Nephron progenitor cell (in vitro differentiated cells): ENCODE measurements around the gene KCNMA1.

ENCODE experiments used
- DNase-seq: peaks from one replicate; pipeline ENCODE4 v3.0.0; 2021
- H3K27ac Mint-ChIP-seq: 2 replicates; pipeline ENCODE4 v1.8.0; 2021; ENCODE audit warnings: mild to moderate bottlenecking, moderate library complexity, mixed read lengths
- H3K27me3 Mint-ChIP-seq: 2 replicates; pipeline ENCODE4 v1.8.0; 2021; ENCODE audit warnings: mild to moderate bottlenecking, low read depth, mixed read lengths; ENCODE audit not compliant: poor library complexity
- H3K36me3 Mint-ChIP-seq: 2 replicates; pipeline ENCODE4 v1.8.0; 2021; ENCODE audit warnings: low read depth, mixed read lengths
- H3K4me1 Mint-ChIP-seq: 2 replicates; pipeline ENCODE4 v1.8.0; 2021; ENCODE audit warnings: mixed read lengths
- H3K4me3 Mint-ChIP-seq: 2 replicates; pipeline ENCODE4 v1.8.0; 2021; ENCODE audit warnings: mild to moderate bottlenecking, moderate library complexity, mixed read lengths
- H3K9me3 Mint-ChIP-seq: 2 replicates; pipeline ENCODE4 v1.8.0; 2021; ENCODE audit warnings: mild to moderate bottlenecking, moderate library complexity, mixed read lengths
- CTCF ChIP-seq: fragments of 200-600 bp; sonication (generic); IDR thresholded peaks from 2 replicates; pipeline ENCODE4 v1.5.0; 2021; ENCODE audit warnings: antibody characterized with exemption

The KCNMA1 gene

GRCh38 chr10:77598606-77599005 lies 39.0 kb downstream of the KCNMA1 start:
- no peak for TF ChIP-seq CTCF
- Mint-ChIP-seq H3K36me3 (no peaks in the 10 kb centered on the region), H3K4me1 (peaks cover 23% of the 10 kb centered on the region), H3K27ac (no peak overlapping the region), H3K27me3 (peaks cover 17% of the 10 kb centered on the region), H3K4me3 (no peak overlapping the region), H3K9me3 (no peaks in the 10 kb centered on the region)
- no peak for DNase-seq

- Mint-ChIP-seq H3K4me1 (peaks cover 13% of the 10 kb centered on the region), H3K27ac (no peak overlapping the region), H3K9me3 (no peaks in the 10 kb centered on the region), H3K27me3 (peaks cover 12% of the 10 kb centered on the region), H3K4me3 (no peak overlapping the region), H3K36me3 (no peaks in the 10 kb centered on the region)
- no peak for DNase-seq
- TF ChIP-seq CTCF = no peak
Observed at GRCh38 chr10:77597560-77597959, 40.0 kb downstream of the KCNMA1 start.

GRCh38 chr10:77594471-77594783 lies 43.2 kb downstream of the KCNMA1 start:
- no peak overlapping the region for H3K27ac Mint-ChIP-seq
- DNase-seq = no peak
- H3K36me3 Mint-ChIP-seq = peaks cover 2% of the 10 kb centered on the region
- peaks cover 7% of the 10 kb centered on the region for H3K27me3 Mint-ChIP-seq
- H3K9me3 Mint-ChIP-seq = peaks cover 2% of the 10 kb centered on the region
- no peak overlapping the region for H3K4me3 Mint-ChIP-seq
- peaks cover 5% of the 10 kb centered on the region for H3K4me1 Mint-ChIP-seq
- TF ChIP-seq CTCF = no peak

GRCh38 chr10:77593771-77594470 lies 43.7 kb downstream of the KCNMA1 start:
- H3K27ac Mint-ChIP-seq = no peak overlapping the region
- peaks cover 9% of the 10 kb centered on the region for H3K4me1 Mint-ChIP-seq
- peaks cover 5% of the 10 kb centered on the region for H3K36me3 Mint-ChIP-seq
- no peak overlapping the region for H3K4me3 Mint-ChIP-seq
- peaks cover 5% of the 10 kb centered on the region for H3K9me3 Mint-ChIP-seq
- DNase-seq = no peak
- H3K27me3 Mint-ChIP-seq = peaks cover 10% of the 10 kb centered on the region
- no peak for TF ChIP-seq CTCF

- no peak for DNase-seq
Observed at GRCh38 chr10:77592946-77593636, 44.5 kb downstream of the KCNMA1 start.

More at GRCh38 chr10:77592946-77593636, 44.5 kb downstream of the KCNMA1 start:
- H3K27ac Mint-ChIP-seq = no peak overlapping the region
- H3K27me3 Mint-ChIP-seq = peaks cover 10% of the 10 kb centered on the region
- peaks cover 5% of the 10 kb centered on the region for H3K36me3 Mint-ChIP-seq
- no peak for TF ChIP-seq CTCF
- H3K4me3 Mint-ChIP-seq = no peak overlapping the region
- H3K9me3 Mint-ChIP-seq = peaks cover 5% of the 10 kb centered on the region
- H3K4me1 Mint-ChIP-seq = peaks cover 9% of the 10 kb centered on the region
